A172 (cell line): Measurements from ENCODE around the gene ARG1. TPM values are rescaled to one million over a fixed set of nuclear protein-coding genes. Genes with fewer than 3 reads are reported as not detected.

ENCODE experiments used
- DNase-seq: peaks from one replicate; pipeline ENCODE4 v3.0.0-alpha.2; 2015; ENCODE audit warnings: low spot score
- total RNA-seq: library from RNA; depleted of rRNA; stranded (reverse); fragments of >200 nt; shearing (Covaris generic); gene quantifications from 2 replicates; pipeline ENCODE4 v1.2.3, GENCODE V29; 2014; rRNA removed

The ARG1 gene
- total RNA-seq, 1 experiment from 2014 or later, result not detected

- DNase-seq, result no peak
Measured at GRCh38 chr6:131586543-131586942, 13.5 kb downstream of the ARG1 start.

DNA sequence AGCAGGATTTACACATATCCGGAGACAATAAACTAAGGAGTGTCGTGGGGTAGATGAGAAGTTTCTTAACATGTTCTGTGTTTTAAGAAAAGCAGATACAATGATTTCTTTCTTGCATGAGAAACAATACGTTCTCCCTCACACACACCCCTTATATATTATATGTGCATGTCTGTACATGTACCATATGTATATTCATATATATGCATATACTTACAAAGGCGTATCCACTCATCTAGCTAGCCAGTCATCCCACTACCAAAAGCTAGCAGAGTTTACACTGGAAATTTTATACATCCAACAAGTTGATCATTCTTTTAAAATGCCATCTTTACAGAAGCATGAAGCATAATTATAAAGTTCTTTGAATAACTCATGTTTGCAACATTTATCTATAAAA, 14.9 kb downstream of the ARG1 start:
- DNase-seq, result no peak

DNA sequence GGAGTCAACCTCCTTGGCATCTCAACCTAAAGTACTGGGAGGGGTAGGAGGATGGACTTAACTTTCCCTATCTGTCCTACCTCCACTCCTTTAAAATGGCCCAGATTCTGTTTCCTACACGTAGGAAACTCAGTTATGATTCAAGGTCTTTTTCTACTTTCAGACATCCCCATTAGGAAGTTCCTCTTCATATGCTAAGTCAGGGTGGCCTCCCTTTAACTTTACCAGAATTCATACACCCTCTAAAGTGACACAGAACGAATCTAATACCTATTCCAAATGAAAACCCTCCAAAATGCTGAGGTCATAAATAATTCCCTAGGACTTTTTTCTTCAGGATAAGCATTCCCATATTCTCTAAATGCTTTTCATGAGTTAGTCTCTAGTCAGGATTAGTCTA, 15.6 kb downstream of the ARG1 start:
- no peak for DNase-seq

DNA sequence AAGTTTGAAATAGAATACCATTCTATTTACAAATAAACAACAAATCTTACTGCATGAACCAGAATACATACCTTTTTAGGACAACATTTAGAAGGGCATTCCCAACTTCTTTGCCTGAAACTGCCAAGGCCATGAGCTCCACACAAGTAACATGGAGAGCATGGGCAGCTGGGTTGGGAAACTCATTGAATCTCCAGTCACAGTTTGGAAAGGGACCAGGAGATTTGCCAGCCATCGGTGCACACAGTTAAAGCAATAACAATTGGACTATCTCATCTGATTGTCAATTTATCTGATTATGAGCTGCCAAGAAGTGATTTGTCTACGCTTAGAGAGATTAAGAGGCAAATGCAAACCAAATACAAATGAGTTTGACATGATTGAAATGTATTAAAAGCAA, 19.9 kb downstream of the ARG1 start:
- no peak for DNase-seq

DNA sequence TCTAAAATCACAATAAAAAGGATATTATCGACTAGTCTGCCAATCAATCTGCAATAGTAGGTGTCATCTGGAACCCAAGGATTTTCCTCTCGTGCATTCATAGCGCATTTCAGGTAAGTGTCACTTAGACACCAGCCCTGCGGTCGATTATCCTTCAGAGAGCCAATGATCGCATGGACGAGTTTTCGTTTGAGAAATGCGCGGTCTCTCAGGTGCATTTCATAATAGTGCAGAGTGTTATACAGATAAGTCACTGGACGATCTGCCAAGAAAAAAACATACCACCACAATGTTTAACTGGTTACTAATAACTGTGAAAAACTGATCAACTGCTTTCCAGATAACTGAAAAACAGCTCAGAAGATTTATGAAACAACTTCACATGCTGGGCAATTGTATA, 21.0 kb downstream of the ARG1 start:
- no peak for DNase-seq

DNA sequence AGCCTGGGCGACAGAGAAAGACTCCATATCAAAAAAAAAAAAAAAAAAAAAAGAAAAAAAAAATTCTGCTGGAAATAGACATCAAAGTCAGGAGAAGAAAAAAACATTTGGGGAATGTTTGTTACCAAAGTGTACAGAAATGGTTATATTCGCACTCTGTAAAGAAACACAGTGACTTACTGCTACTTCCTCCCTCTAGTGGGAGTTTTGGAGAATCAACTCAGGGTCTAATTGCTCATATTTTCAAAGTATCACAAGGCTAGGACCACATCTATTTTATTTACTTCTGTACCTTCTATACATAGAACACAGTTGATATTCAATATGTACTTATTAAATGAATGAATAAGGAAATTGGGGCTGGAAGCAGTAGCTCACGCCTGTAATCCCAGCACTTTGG, 24.4 kb downstream of the ARG1 start:
- DNase-seq, result no peak

DNA sequence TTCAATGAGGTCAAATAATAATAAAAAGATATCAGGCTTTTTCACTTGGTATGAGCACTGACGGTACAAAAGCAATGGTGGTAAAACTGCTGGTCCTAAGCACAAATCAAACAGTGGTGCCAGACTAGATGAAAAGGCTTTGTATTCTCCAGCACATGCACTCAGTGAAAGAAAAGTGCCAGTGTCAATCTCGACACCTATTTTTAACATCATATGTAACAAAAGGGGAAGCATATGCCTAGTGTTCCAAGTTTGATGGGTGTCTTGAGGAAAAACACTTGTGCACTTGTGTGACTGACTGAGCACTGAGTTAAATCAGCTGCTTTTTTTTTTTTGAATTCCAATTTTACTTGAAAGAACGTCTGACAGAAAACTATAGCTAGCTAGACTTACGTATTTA, 27.7 kb downstream of the ARG1 start:
- no peak for DNase-seq

DNA sequence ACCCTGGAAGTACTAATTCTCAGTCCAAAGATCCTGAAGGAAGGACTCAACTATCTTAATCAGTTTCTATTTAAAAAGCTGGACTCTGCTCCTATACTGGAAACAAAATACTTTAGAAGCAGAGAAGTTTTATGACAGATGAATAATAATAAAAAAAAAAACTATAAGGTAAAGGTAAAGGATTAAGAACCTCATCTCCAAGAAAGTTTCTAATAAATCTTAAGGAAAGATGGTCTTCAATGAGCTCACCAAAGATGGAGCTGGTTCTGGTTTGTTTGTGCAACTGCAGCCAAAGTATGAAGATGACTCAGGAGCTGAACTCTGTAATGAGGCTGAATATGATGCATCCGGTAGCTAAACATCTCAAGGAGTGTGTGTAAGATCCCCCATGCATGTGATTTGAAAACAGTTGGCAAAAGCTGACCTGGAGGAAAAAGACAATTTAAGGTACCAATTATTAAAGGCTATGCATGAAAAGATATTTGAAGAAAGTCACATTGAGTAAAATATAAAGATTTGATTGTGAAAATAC, 29.8 kb downstream of the ARG1 start:
- DNase-seq, result peak; percentile 63

DNA sequence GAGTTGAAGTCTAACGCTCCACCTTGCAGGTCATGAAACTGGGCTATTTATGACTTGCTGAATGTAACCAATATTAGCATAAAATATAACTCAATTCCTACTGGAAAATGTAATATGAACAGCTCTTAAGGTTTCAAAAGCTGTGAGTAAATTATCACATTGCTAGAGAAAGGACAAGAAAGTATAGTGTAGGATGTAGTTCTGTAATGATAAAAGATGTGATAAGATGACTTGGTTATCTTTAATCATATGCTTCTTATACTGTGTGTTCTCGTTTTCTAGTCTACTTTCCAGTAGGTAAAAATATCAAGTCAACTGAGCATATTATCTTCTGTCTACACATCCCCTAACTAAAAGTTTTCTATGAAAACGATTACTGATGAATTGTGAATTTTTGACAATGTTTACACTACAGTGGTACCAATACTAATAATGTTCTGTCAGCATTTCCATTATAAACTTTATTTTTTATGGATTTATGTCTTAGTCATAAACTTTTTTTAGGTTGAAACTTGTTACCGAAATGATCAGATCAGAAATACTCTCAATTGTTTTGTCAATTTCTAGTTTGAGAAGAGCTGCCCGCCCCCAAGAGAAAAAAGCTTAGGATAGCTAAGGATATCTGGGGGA, 40.4 kb downstream of the ARG1 start:
- no peak for DNase-seq

GRCh38 chr6:131615275-131615674, 42.2 kb downstream of the ARG1 start:
- no peak for DNase-seq

DNA sequence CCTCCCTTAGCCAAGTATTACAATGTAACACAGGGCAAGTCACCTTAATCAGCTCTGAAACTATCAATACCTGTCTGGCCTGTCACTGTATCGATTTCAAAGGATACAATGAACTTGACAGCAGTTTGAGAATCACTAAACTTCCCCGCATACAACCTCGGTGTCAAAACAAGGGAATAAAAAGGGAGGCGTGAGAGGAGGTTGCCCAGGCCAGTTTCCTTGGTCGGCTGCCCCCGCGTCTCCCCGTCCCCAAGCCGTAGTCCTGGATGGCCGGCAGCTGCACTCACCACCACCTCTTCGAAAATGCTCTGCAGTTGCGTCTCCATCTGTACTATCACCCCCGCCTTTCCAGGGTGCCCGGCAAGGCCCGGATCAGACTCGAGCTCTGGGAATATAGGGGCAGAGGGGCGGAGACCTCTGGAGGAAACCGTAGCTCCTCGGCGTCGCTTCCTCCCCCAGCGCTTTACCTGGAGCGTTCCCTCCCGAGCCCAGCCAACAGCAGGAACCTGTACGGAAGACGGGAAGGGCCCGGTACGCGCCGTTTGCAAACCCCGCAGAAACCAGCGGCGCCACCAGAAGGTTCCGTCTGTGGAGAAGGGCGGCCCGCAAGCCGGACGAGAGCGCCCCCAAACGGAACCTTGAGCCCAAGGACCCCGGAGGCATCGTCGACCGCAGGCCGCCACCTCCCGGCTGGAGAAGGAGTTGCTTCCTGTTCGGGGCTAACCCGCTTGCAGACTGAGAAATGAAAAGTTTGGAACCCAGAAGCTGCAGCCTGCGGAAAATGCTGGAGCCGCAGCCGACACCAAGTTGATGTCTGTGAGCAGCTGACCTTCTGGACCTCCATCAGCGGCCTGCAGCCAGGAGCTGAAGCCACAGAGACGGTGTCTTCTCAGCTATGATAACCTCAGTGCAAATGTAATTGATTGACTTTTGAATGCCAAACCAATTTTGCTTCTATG, 55.0 kb downstream of the ARG1 start, which contains the start of gene MED23:
Gene MED23, minus strand, starts transcription at position 519 of the 959 bp plus-strand sequence. Its CDS starts 193 bp downstream, at position 326.
- DNase-seq, result peak; percentile 87

- DNase-seq, result no peak
Measured at GRCh38 chr6:131628726-131629125, 55.7 kb downstream of the ARG1 start.

- DNase-seq, result no peak
Measured at GRCh38 chr6:131629651-131630050, 56.6 kb downstream of the ARG1 start.

DNA sequence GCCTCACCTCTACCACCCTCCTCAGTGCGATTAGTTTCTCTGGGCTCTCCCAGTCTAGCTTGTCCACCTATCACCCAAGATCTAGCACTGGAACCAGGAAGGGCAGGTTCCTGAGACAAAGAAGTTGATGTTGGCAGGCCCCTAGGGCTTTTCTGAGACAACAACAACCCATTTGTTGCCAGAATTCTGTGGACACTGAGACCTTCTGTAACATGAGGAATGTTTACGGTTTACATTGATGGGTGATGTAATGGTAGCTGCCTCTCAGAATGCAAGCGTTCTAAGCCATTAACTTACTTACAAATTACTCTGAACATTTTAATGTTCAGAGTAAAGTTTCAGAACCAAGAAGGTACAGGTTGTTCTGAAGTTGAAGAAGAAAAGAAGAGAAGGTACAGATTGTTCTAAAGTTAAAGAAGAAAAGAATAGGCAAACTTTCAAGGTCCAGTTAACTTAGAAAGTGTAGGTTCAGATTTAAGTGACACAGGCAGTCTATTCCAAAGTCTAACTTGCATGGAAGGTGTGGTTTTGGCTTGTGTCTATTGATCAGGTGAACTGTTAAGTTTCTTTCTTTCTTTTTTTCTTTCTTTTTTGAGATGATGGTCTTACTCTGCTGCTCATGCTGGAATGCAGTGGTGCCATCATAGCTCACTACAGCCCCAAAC, 58.7 kb downstream of the ARG1 start:
- DNase-seq, result no peak

Other genes with a start within 250 kb of the ARG1 start
- 14.8 and 22.6 TPM in 2 replicates for gene MED23, start 55.0 kb downstream of the ARG1 start, total RNA-seq
- gene ENPP3, start 64.1 kb downstream of the ARG1 start, total RNA-seq, result 0.89 TPM in 1 of 2 replicates, not detected in the other
- gene OR2A4, start 128.2 kb downstream of the ARG1 start, total RNA-seq, result not detected in 2 replicates
- gene CTAGE9, start 137.8 kb downstream of the ARG1 start, total RNA-seq, result not detected in 2 replicates
- 5.0 and 5.6 TPM in 2 replicates for gene ENPP1, start 234.8 kb downstream of the ARG1 start, total RNA-seq